HFF-Myc (cell line): ENCODE data around the gene HIPK3.
A peak's percentile ranks its signal among the peaks of the same experiment; 100 is the strongest.

ENCODE experiments used
- DNase-seq: peaks from one replicate; pipeline ENCODE4 v3.0.0-alpha.2; 2011; ENCODE audit warnings: low read depth; ENCODE audit errors: extremely low read depth
- H3K4me3 ChIP-seq: replicated peaks from 2 replicates; pipeline ENCODE4 v1.5.1; 2011; ENCODE audit warnings: low read depth, mild to moderate bottlenecking, control low read depth, low read length
- CTCF ChIP-seq: IDR thresholded peaks from 2 replicates; pipeline ENCODE4 v1.5.1; 2012; ENCODE audit warnings: mild to moderate bottlenecking, low read depth, low read length, control low read depth; ENCODE audit errors: missing control alignments

The HIPK3 gene

DNA sequence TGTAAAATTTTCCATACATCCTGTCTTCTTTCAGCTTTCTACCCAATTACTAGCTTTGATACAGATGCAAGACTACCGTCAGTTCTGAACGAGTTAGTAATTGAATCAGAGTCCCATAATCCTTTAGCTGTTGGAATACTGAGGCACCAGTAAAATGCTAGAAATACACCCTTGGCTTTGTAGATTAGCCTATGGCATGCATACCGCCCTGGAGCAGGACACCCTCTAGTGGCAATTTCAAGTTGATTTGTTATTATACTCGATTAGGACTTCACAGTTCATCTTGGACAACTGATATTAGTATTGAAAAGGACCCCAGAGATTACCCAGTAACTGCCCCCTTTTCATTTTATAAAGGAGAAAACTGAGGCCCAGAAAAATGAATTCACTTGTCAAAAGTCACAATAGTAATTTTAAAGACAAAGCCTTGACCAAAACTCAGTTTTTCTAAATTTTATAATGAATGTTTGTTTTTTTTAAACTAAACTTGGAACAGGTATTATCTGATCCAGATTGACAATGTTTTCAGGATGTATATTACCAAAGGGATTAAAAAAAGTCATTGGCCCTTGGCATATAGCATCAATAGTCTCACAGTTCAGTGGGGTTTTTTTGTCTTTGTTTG lies 72.6 kb downstream of the HIPK3 start:
- TF ChIP-seq CTCF = peak; percentile 58
- DNase-seq = peak; percentile 31
- H3K4me3 ChIP-seq = no peak overlapping the region

GRCh38 chr11:33333816-33334215 lies 76.6 kb downstream of the HIPK3 start:
- TF ChIP-seq CTCF = no peak

GRCh38 chr11:33334627-33335026 lies 77.4 kb downstream of the HIPK3 start:
- H3K4me3 ChIP-seq = no peak overlapping the region
- no peak for TF ChIP-seq CTCF
- DNase-seq = no peak

More at GRCh38 chr11:33333816-33334215, 76.6 kb downstream of the HIPK3 start:
- DNase-seq = no peak
- H3K4me3 ChIP-seq = no peak overlapping the region

DNA sequence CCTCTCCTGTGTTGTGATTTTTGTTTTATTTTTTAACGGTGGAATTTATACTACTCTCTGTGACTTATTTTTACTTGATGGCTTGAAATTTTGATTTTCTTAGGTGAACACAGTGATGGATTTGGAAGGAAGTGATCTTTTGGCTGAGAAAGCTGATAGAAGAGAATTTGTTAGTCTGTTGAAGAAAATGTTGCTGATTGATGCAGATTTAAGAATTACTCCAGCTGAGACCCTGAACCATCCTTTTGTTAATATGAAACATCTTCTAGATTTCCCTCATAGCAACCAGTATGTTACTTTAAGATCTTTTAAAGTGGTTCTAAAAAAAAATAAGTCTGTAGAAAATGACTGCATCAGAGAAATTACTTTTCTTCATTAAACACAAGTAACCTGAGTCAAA lies 82.1 kb downstream of the HIPK3 start:
- no peak overlapping the region for H3K4me3 ChIP-seq
- DNase-seq = no peak
- TF ChIP-seq CTCF = no peak

GRCh38 chr11:33344611-33345010 lies 87.4 kb downstream of the HIPK3 start:
- TF ChIP-seq CTCF = no peak
- no peak for DNase-seq
- no peak overlapping the region for H3K4me3 ChIP-seq

DNA sequence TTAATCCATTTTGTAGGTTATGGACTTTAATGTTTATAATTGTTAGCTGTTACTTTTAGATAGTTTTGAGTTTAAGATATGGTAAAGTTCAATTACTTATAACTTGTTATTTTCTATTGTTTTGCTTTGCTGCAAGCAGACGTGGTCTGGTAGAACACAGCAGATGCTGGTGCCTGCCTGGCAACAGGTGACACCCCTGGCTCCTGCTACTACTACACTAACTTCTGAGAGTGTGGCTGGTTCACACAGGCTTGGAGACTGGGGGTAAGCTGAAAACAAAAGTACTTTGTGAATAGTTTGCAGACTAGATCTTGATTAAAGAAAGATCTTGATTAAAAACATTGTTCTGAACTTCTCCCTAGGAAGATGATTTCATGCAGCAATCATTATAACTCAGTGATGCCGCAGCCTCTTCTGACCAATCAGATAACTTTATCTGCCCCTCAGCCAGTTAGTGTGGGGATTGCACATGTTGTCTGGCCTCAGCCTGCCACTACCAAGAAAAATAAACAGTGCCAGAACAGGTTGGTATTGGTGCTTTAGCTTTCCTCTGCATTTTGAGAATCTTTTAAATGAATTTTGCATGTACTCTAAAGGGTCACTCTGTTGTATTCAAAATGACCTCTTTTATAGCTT lies 90.4 kb downstream of the HIPK3 start:
- no peak for DNase-seq
- no peak overlapping the region for H3K4me3 ChIP-seq
- TF ChIP-seq CTCF = no peak
